HG03442 (cell line): Measurements from ENCODE around the gene NCKAP1.
"Not testable (repeated sequence)": the region's sequence is repeated elsewhere in the genome, so short reads cannot be mapped to it uniquely, and the experiment has no call there.

Experiments
- ATAC-seq: cut with Tn5 transposase; IDR thresholded peaks from one replicate; pipeline ENCODE4 v1.9.1; 2021; ENCODE audit warnings: mild to moderate bottlenecking, moderate library complexity; ENCODE audit not compliant: unreplicated experiment

Gene NCKAP1

GRCh38 chr2:182880100-182880499, 158.2 kb downstream of the NCKAP1 start:
- ATAC-seq: not testable (repeated sequence)

GRCh38 chr2:182876653-182877052, 161.6 kb downstream of the NCKAP1 start:
- not testable (repeated sequence) for ATAC-seq

- ATAC-seq: no peak
Measured at GRCh38 chr2:182870227-182870626, 168.0 kb downstream of the NCKAP1 start.

GRCh38 chr2:182868054-182868796, 170.0 kb downstream of the NCKAP1 start:
- no peak for ATAC-seq

- ATAC-seq: no peak
Measured at GRCh38 chr2:182867426-182868053, 170.7 kb downstream of the NCKAP1 start.

- ATAC-seq: no peak
Measured at GRCh38 chr2:182866461-182867406, 171.5 kb downstream of the NCKAP1 start, which contains the start of gene FRZB. Gene FRZB (minus strand): TSS chr2:182866637. CDS start chr2:182866552, 85 bp downstream.

- no peak for ATAC-seq
Measured at GRCh38 chr2:182866095-182866460, 172.2 kb downstream of the NCKAP1 start.

GRCh38 chr2:182864949-182865570, 173.2 kb downstream of the NCKAP1 start:
- ATAC-seq: no peak

GRCh38 chr2:182863642-182864041, 174.6 kb downstream of the NCKAP1 start:
- no peak for ATAC-seq

- ATAC-seq: no peak
Measured at GRCh38 chr2:182862091-182862490, 176.2 kb downstream of the NCKAP1 start.

- ATAC-seq: no peak
Measured at GRCh38 chr2:182860858-182861257, 177.4 kb downstream of the NCKAP1 start.
